Measurements from ENCODE around the gene AFAP1.

DNA sequence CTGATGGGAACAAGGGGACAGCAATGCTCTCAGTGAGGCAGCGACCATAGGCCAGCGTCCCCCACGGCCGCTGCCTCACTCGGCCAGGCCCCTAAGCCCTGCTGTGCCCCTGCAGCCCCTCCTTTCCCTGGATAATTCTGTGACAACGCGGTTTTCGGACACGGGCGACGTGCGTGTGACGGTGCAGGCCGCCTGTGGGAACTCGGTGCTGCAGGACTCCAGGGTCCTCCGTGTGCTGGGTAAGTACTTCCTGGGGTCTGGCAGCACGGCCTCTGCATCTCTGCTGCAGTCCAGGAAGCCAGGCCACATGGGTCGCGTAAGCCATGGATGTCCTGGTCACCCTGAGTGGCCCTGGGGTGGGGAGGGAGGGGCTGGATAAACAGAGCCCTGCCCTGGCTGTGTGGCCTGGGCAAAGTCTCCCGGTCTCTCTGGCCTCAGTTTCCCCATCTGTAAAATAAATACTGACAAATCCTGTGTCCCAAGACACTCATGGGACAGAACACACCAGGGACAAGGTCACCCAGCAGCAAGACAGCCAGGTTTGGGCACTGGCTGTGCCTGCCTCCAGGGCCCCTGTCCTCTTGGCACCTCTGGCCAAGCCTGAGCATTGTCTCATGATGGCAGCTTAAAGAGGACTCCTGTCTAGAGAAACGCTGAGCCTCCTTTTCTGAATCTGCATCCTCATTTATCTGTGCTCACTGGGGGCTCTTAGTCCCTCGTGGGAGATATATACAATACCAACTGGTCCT, 212.8 kb downstream of the AFAP1 start:
- no peak for TF ChIP-seq POLR2A (IDR thresholded peaks at IDR 0.05)
- TF ChIP-seq, protein P1, sequence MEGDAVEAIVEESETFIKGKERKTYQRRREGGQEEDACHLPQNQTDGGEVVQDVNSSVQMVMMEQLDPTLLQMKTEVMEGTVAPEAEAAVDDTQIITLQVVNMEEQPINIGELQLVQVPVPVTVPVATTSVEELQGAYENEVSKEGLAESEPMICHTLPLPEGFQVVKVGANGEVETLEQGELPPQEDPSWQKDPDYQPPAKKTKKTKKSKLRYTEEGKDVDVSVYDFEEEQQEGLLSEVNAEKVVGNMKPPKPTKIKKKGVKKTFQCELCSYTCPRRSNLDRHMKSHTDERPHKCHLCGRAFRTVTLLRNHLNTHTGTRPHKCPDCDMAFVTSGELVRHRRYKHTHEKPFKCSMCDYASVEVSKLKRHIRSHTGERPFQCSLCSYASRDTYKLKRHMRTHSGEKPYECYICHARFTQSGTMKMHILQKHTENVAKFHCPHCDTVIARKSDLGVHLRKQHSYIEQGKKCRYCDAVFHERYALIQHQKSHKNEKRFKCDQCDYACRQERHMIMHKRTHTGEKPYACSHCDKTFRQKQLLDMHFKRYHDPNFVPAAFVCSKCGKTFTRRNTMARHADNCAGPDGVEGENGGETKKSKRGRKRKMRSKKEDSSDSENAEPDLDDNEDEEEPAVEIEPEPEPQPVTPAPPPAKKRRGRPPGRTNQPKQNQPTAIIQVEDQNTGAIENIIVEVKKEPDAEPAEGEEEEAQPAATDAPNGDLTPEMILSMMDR (IDR thresholded peaks at IDR 0.05) = no peak

Measured in lower leg skin (tissue), 3 donors.